ENCODE results near the gene GPHN.

The GPHN gene

GRCh38 chr14:66782853-66783252 is 274.9 kb downstream of the GPHN start:
- TF ChIP-seq CTCF (IDR thresholded peaks at IDR 0.05), result no peak

- TF ChIP-seq CTCF (IDR thresholded peaks at IDR 0.05), result no peak
Measured at GRCh38 chr14:66790101-66790500, 282.2 kb downstream of the GPHN start.

GRCh38 chr14:66802962-66803361 is 295.0 kb downstream of the GPHN start:
- no peak for TF ChIP-seq CTCF (IDR thresholded peaks at IDR 0.05)

- TF ChIP-seq CTCF (IDR thresholded peaks at IDR 0.05), result no peak
Measured at GRCh38 chr14:66804141-66804540, 296.2 kb downstream of the GPHN start.

- no peak for TF ChIP-seq CTCF (IDR thresholded peaks at IDR 0.05)
Measured at GRCh38 chr14:66813636-66814035, 305.7 kb downstream of the GPHN start.

GRCh38 chr14:66815687-66816086 is 307.7 kb downstream of the GPHN start:
- TF ChIP-seq CTCF (IDR thresholded peaks at IDR 0.05), result no peak

GRCh38 chr14:66824251-66824650 is 316.3 kb downstream of the GPHN start:
- TF ChIP-seq CTCF (IDR thresholded peaks at IDR 0.05), result no peak

- TF ChIP-seq CTCF (IDR thresholded peaks at IDR 0.05), result no peak
Measured at GRCh38 chr14:66827182-66827581, 319.2 kb downstream of the GPHN start.
